Cardiac muscle cell (in vitro differentiated cells and primary cell): Measurements from ENCODE around the gene KLKB1. TPM values are rescaled to one million over a fixed set of nuclear protein-coding genes. Genes with fewer than 3 reads are reported as not detected.

ENCODE experiments used
- DNase-seq, 2 donors: peaks; one replicate each; pipeline versions ENCODE4 v3.0.0 to v3.0.0-alpha.2; 2010 to 2017; ENCODE audit warnings: low read depth in 1 of 2, low spot score in 1 of 2
- H3K27ac ChIP-seq: fragments of 200-600 bp; sonication (generic); 2 replicates; pipeline ENCODE4 v1.5.1; 2016
- H3K27me3 ChIP-seq: fragments of 200-600 bp; sonication (generic); 2 replicates; pipeline ENCODE4 v1.6.0; 2016; ENCODE audit warnings: control low read depth
- H3K36me3 ChIP-seq: fragments of 200-600 bp; sonication (generic); 2 replicates; pipeline ENCODE4 v1.5.1; 2016; ENCODE audit warnings: control low read depth
- H3K4me1 ChIP-seq: fragments of 200-600 bp; sonication (generic); 2 replicates; pipeline ENCODE4 v1.8.1; 2017; ENCODE audit warnings: low read depth, mild to moderate bottlenecking, mixed run types
- H3K4me3 ChIP-seq: fragments of 200-600 bp; sonication (generic); 2 replicates; pipeline ENCODE4 v1.5.1; 2016; ENCODE audit warnings: mild to moderate bottlenecking
- H3K9me3 ChIP-seq: fragments of 200-600 bp; sonication (generic); 2 replicates; pipeline ENCODE4 v1.5.1; 2017; ENCODE audit warnings: low read depth, mild to moderate bottlenecking, control low read depth
- polyA plus RNA-seq: library from polyadenylated mRNA; unstranded; fragments of >200 nt; fragmentation: Nextera tagmentation; extraction: Ambion mirVana; gene quantifications from 2 replicates; pipeline ENCODE4 v1.2.1, GENCODE V29; 2016
- total RNA-seq: library from RNA; depleted of rRNA; stranded (reverse); fragments of >200 nt; gene quantifications from 2 replicates; pipeline ENCODE4 v1.2.3, GENCODE V29; 2016
- TF ChIP-seq, protein P1 (sequence below): IDR thresholded peaks from 2 replicates; pipeline ENCODE4 v1.5.1; 2012; ENCODE audit warnings: low read depth, mild to moderate bottlenecking, low read length

KLKB1 gene
- total and polyA plus RNA-seq, 2 experiments from 2014 or later = 0.09 TPM; not detected in 1

GRCh38 chr4:186192066-186192612 is 35.2 kb upstream of the KLKB1 start:
- peak overlapping the region; percentile 81 for H3K4me3 ChIP-seq
- no peaks in the 10 kb centered on the region for H3K27me3 ChIP-seq
- DNase-seq = peak; percentile 55 to 59
- peak overlapping the region; percentile 70 for H3K27ac ChIP-seq
- no peaks in the 10 kb centered on the region for H3K36me3 ChIP-seq
- no peaks in the 10 kb centered on the region for H3K9me3 ChIP-seq
- peaks cover 10% of the 10 kb centered on the region for H3K4me1 ChIP-seq
- TF ChIP-seq, protein P1, sequence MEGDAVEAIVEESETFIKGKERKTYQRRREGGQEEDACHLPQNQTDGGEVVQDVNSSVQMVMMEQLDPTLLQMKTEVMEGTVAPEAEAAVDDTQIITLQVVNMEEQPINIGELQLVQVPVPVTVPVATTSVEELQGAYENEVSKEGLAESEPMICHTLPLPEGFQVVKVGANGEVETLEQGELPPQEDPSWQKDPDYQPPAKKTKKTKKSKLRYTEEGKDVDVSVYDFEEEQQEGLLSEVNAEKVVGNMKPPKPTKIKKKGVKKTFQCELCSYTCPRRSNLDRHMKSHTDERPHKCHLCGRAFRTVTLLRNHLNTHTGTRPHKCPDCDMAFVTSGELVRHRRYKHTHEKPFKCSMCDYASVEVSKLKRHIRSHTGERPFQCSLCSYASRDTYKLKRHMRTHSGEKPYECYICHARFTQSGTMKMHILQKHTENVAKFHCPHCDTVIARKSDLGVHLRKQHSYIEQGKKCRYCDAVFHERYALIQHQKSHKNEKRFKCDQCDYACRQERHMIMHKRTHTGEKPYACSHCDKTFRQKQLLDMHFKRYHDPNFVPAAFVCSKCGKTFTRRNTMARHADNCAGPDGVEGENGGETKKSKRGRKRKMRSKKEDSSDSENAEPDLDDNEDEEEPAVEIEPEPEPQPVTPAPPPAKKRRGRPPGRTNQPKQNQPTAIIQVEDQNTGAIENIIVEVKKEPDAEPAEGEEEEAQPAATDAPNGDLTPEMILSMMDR = no peak

DNA sequence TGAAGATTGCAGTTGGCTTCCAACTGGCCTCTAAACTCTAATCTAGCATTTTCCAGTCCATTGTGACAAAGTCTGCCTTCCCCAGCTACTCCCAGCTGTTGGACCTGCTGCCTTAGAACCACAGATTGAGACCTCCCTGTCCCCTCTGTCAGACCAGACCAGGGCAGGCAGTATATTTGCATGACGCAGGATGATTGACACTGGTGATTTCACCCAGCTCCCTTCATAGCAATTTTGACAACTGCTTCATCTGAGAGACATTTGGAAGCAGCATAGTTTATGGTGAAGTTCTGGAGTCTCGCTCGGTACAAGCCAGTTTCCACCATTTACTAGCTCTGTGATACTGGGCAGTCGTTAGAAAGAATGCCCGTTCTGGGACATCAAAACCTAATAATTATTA is 33.5 kb upstream of the KLKB1 start:
- Histone ChIP-seq H3K9me3 (no peaks in the 10 kb centered on the region), H3K27me3 (no peaks in the 10 kb centered on the region), H3K27ac (no peak overlapping the region), H3K4me1 (peaks cover 10% of the 10 kb centered on the region), H3K4me3 (no peak overlapping the region), H3K36me3 (no peaks in the 10 kb centered on the region)
- DNase-seq = no peak
- TF ChIP-seq, protein P1 = no peak

- H3K27ac ChIP-seq = no peak overlapping the region
- TF ChIP-seq, protein P1 = no peak
Measured at GRCh38 chr4:186196063-186196462, 31.2 kb upstream of the KLKB1 start.

DNA sequence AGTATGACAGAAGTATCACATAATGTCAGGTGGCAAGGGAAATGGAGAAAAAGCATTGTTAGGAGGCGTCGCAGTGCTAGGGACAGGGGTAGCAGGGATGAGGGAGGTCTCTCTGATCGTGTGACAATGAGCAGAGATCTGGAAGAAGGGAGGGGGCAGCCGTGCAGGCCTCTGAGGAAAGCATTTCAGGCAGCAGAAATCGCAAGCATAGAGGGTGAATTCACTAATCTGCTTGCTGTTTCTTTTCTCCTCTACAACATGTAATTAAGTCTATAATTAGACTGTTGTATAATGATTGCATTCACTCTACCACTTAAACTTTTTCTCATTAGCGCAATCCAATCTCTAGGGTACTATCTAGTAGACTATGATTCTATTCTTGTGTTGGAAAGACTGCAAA is 26.8 kb upstream of the KLKB1 start:
- no peaks in the 10 kb centered on the region for H3K27me3 ChIP-seq
- DNase-seq = peak in 1 of 2 donors; percentile 12

More at GRCh38 chr4:186196063-186196462, 31.2 kb upstream of the KLKB1 start:
- H3K27me3 ChIP-seq = no peaks in the 10 kb centered on the region
- no peak for DNase-seq
- H3K36me3 ChIP-seq = no peaks in the 10 kb centered on the region
- no peak overlapping the region for H3K4me3 ChIP-seq
- no peaks in the 10 kb centered on the region for H3K9me3 ChIP-seq
- peaks cover 5% of the 10 kb centered on the region for H3K4me1 ChIP-seq

DNA sequence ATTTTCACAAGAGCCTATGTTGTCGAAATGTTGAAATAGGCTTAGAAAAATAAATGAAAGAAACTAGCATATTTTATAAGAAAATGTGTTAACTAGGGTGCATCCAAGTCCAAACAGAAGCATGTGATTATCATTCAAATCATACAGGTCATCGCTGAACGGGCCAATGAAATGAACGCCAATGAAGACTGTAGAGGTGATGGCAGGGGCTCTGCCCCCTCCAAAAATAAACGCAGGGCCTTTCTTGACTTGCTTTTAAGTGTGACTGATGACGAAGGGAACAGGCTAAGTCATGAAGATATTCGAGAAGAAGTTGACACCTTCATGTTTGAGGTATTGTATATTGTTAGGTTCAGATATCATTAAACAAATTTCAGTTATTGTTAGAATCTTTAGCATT is 26.3 kb upstream of the KLKB1 start:
- Histone ChIP-seq H3K36me3 (no peaks in the 10 kb centered on the region), H3K27ac (no peak overlapping the region), H3K4me1 (peaks cover 10% of the 10 kb centered on the region), H3K4me3 (no peak overlapping the region), H3K27me3 (no peaks in the 10 kb centered on the region), H3K9me3 (no peaks in the 10 kb centered on the region)
- DNase-seq = no peak
- TF ChIP-seq, protein P1 = no peak

More for the DNA sequence above, 26.8 kb upstream of the KLKB1 start:
- Histone ChIP-seq H3K4me1 (peaks cover 10% of the 10 kb centered on the region), H3K4me3 (no peak overlapping the region), H3K36me3 (no peaks in the 10 kb centered on the region), H3K9me3 (no peaks in the 10 kb centered on the region), H3K27ac (no peak overlapping the region)
- TF ChIP-seq, protein P1 = no peak
